Activated CD4-positive, alpha-beta T cell treated with anti-CD3 and anti-CD28 coated beads, Interleukin-2, amount 50 U/mL, for 24 hours (primary cell): Measurements from ENCODE around the gene EFCAB13.
"Not testable (repeated sequence)": the region's sequence is repeated elsewhere in the genome, so short reads cannot be mapped to it uniquely, and the experiment has no call there.

Source experiments
- DNase-seq, 2 donors: peaks; one replicate each; pipeline ENCODE4 v3.0.0-alpha.2; 2020; ENCODE audit warnings: low read depth in 1 of 2, low spot score in 1 of 2

Gene EFCAB13

DNA sequence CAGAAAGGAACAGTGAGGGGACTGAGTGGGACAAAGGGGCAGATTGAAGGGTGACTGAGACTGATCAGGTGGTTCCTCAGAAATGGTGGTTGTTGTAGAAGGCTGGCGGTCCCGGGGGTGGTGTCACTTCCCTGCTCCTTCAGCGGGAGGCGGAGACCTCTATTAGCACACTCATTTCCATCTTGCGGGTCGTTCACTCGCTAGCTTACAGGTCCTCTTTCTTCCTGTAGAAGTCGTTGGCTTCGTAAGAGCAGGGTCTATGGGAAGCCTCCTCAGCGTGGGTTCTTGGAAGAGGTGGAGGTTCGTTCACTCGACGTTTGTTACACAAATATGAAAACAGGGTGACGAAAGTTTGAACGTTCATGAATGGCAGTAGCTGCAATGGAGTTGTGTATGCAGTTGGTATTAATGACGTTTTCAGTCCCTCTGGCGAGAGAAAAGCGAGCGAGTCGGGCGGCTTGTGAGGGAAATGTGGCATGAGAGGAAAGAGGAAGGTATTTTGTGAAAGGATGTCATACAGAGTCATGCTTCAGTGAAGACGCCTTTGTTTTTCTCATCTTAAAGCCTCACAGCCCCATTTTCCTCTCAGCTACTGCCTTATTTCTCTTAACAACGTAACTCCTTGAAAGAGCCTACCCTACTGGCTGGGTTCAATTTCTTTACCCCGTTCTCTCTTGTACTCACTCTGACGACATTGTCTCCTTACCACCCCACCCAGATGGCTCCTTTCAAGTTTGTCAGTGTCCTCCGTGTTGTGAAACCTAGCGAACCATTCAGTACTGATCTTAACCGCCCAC is 667 bp downstream of the EFCAB13 start:
- peak; percentile 20 to 29 for DNase-seq

DNA sequence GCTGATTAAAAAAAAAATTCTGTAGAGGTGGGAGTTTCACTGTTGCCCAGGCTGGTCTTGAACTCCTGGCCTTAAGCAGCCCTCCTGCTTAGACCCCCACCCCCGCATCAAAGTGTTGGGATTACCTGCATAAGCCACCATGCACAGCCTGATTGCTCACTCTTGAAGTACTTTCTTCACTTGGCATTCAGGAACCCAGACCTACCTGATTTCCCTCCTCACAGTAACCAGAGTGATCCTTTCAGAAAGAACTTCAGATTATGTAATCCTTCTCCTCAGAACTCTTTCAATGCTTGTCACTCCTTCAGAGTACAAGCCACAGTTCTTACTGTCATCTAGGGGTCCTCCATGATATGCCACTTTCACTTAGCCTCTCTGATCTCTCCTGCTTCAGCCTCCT is 1.4 kb downstream of the EFCAB13 start:
- DNase-seq = no peak

GRCh38 chr17:47330548-47330947 is 6.8 kb downstream of the EFCAB13 start:
- no peak for DNase-seq

GRCh38 chr17:47332287-47332686 is 8.5 kb downstream of the EFCAB13 start:
- no peak for DNase-seq

DNA sequence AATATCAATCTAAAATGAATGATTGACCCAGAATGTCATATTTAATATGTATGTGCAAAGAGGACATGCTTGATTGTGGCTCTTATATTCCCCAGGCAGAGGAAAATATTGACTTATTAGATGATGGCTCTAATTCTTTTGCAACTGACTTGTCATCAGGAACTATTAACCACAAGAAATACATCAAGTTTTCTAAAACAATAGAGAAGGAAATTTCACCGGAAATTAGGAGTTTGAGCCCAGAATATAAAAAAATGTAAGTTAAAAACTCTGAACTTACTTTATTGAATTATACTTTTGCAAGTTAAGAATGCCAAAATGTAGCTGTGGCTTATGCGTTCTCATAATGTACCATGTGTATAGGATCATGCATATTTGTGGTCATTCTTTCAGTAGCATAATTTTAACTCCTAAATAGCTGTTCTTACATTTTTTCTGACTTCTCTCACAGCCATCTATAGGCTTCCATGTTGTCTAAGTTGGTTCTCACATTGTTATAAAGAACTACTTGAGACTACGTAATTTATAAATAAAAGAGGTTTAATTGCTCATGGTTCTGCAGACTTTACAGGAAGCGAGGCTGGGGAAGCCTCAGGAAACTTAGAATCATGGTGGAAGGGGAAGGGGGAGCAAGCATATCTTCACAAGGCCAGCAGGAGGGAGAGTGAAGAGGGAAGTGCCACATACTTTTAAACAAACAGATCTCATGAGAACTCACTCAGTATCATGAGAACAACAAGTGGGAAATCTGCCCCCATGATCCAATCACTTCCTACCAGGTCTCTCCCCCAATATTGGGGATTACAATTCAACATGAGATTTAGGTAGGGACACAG is 11.6 kb downstream of the EFCAB13 start:
- DNase-seq = no peak

DNA sequence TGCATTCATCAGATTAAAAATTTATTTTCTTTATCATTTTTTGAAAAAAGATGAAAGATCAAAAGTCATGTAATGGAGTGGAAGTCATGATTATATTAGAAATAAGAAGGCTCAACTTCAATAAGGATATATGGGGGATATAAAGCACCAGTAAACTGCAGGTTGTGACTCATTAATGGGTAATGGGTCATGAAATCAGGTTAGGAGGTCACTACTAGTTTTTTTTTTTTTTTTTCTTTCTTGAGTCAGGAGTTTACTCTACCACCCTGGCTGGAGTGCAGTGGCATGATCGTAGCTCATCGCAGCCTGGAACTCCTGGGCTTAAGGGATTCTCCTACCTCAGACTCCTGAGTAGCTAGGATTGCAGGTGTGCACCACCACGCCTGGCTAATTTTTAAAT is 14.3 kb downstream of the EFCAB13 start:
- no peak for DNase-seq

GRCh38 chr17:47352848-47353247 is 29.1 kb downstream of the EFCAB13 start:
- DNase-seq = no peak

DNA sequence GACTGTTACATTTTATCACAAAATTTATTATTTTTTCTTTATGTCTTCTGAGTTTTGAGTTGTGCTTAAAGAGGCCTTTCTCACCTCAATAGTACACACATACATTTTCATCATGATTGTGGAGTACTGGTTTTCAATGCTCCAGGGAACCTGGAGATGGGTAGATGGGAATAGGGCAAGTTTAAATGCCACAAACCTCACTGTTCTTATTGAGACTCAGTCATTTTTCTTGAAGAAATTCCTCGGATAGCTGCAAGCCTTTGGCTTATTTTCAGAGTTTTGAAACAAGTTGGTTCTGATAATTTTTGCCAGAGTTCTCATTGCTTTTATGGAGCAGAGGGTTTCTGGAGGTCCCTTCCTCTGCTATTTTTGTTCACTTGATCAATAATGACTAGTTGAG is 34.9 kb downstream of the EFCAB13 start:
- DNase-seq = no peak

DNA sequence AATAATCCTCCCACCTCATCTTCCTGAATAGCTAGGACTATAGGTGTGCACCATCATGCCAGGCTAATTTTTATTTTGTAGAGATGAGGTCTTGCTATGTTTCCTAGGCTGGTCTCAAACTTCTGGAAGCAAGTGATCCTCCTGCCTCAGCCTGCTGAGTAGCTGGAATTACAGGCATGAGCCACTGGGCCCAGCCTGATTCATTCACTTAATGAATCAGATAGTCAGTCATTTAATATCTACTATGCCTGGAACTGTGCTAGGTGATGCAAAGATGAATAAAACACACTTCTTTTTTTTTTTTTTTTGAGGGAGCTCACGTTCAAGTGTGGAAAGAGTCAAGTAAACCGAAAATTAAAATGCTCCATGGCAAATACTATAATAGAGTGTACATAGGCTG is 39.4 kb downstream of the EFCAB13 start:
- no peak for DNase-seq

GRCh38 chr17:47367257-47367656 is 43.5 kb downstream of the EFCAB13 start:
- DNase-seq = no peak

- DNase-seq = no peak
Measured at GRCh38 chr17:47368262-47368661, 44.5 kb downstream of the EFCAB13 start.

DNA sequence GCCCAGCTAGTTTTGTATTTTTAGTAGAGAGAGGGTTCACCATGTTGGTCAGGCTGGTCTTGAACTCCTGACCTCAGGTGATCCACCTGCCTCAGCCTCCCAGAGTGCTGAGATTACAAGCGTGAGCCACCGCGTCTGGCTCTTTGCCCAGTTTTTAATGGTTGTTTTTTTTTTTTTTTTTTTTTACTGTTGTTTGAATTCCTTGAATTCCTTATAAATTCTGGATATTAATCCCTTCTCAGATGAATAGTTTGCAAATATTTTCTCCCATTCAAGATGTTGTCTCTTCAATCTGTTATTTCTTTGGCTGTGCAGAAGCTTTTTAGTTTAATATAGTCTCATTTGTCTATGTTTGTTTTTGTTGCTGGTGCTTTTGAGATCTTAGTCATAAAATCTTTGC is 47.1 kb downstream of the EFCAB13 start:
- DNase-seq = not testable (repeated sequence)

GRCh38 chr17:47373002-47373401 is 49.2 kb downstream of the EFCAB13 start:
- DNase-seq = no peak

DNA sequence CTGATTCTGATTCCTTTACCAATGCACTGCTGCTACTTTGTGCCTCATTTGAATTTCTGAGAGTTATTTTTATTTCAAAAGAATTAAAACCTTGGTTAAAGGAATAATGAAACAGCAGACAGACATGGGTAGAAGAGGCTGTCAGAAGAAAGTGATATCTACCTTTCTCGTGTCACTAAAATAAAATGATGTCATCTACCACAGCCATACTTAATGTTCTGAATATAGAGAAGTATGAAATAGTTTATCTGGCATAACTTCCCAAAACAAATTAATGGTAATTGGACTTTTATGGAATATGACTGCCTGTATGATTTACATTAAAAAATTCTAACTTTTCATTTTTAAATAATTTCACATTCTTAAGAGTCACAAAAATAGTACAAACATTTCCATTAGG is 52.5 kb downstream of the EFCAB13 start:
- DNase-seq = no peak

- no peak for DNase-seq
Measured at GRCh38 chr17:47388825-47389224, 65.1 kb downstream of the EFCAB13 start.

GRCh38 chr17:47397532-47398128 is 73.9 kb downstream of the EFCAB13 start:
- not testable (repeated sequence) for DNase-seq

- no peak for DNase-seq
Measured at GRCh38 chr17:47400333-47400732, 76.6 kb downstream of the EFCAB13 start.

DNA sequence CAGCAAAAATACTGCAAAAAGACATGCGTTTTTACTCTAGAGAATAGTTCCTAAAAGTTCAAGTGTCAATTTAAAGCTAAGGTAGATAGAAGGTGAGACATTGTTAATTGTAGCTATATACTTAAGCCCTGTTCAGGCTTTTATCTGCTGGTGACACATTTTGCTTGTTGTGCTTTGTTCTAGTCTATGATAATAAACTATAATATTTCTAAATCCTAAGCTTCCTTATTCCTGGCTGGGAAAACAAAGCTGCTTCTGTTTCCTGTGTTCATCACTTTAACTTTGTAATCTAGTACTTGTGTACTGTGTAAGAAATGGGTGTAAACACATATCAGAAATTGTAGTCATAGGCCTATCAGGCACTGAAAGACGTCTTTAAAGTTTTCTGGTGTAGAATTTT is 77.3 kb downstream of the EFCAB13 start:
- no peak for DNase-seq

DNA sequence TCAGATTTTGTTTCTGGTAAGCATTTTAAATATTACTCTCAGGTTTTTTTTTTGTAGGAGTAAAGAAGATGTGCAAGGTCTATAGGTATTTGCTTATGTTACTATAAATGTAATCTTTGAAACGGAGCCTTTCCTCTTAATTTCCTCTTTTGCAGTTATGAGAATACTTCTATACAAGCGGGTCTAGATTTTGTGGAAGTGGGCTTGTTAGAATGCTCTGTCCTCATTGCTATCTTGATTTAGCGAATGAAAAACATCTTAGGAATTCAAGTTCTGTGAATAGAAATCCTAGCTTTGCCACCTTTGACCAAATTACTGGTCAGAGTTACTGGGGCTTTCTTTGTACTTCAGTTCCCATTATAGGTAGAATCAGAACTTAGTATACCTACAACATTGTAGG is 80.3 kb downstream of the EFCAB13 start:
- no peak for DNase-seq

DNA sequence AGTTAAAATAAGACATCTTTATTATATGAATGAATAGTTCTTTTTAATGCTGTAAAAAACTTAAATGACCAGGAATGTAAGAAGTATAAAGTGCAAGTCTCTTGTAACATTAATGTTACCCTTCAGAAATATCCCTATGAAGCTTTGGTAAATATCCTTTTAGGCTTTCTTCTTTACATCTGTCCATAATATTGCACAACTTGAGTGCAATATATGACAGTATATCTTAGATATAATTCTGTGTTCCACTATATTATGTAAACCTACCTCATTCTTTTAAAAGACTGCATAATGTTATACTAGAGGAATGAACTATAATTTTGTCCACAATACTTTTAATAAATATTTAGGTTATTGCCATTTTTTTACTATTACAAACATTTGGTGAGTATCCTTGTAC is 81.1 kb downstream of the EFCAB13 start:
- DNase-seq = no peak

- no peak for DNase-seq
Measured at GRCh38 chr17:47413872-47414271, 90.1 kb downstream of the EFCAB13 start.

DNA sequence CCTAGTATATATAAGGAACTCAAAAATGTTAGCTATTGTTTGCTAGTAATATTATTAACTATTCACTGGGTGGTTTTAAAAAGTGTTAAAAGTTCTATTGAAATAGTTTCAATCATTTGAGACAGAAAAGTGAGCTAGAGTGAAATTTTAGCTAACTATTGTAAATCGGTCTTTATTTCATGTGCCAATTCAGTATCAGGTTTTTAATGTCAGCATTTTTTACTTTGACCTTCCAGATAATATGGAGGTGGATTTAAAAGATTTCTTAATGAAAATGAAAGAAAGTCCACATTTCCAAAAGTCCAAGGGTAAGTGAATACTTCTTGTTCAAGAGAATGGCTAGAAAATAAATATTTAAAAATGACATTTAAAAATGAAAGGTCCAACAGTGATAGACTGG is 90.9 kb downstream of the EFCAB13 start:
- DNase-seq = no peak
